HepG2 (cell line): Measurements from ENCODE around the gene NSD1. TPM values are rescaled to one million over a fixed set of nuclear protein-coding genes. Genes with fewer than 3 reads are reported as not detected.

Experiments
- ARID4A ChIP-seq: sonication (generic); formaldehyde crosslinking; IDR thresholded peaks from 2 replicates; pipeline ENCODE4 v1.5.0; 2020; ENCODE audit warnings: mild to moderate bottlenecking, missing genetic modification reagents, borderline replicate concordance
- BHLHE40 ChIP-seq: IDR thresholded peaks from 2 replicates; pipeline ENCODE4 v1.6.1; 2011; ENCODE audit warnings: low read length, improper control_type of control experiment
- CENPX ChIP-seq: sonication (generic); formaldehyde crosslinking; IDR thresholded peaks from 2 replicates; pipeline ENCODE4 v1.9.0; 2021; ENCODE audit warnings: mild to moderate bottlenecking, missing genetic modification reagents, moderate library complexity
- GZF1 ChIP-seq: sonication (generic); formaldehyde crosslinking; IDR thresholded peaks from 2 replicates; pipeline ENCODE4 v1.5.1; 2020; ENCODE audit warnings: mild to moderate bottlenecking, missing genetic modification reagents
- HNRNPLL ChIP-seq: fragments of 200-400 bp; formaldehyde crosslinking; IDR thresholded peaks from 2 replicates; pipeline ENCODE4 v1.6.1; 2017; ENCODE audit warnings: mild to moderate bottlenecking, low read depth, low read length; ENCODE audit not compliant: poor library complexity, severe bottlenecking
- SALL1 ChIP-seq: sonication (generic); formaldehyde crosslinking; IDR thresholded peaks from 2 replicates; pipeline ENCODE4 v1.8.0; 2022; ENCODE audit warnings: mild to moderate bottlenecking, missing genetic modification reagents
- ZNF205 ChIP-seq: IDR thresholded peaks from 2 replicates; pipeline ENCODE4 v1.6.1; 2018; ENCODE audit warnings: missing biosample characterization, missing genetic modification reagents
- ZNF24 ChIP-seq: fragments of 450-650 bp; IDR thresholded peaks from 2 replicates; pipeline ENCODE4 v1.6.1; 2017; ENCODE audit warnings: antibody characterized with exemption, mild to moderate bottlenecking
- ZNF343 ChIP-seq: sonication (generic); formaldehyde crosslinking; IDR thresholded peaks from 2 replicates; pipeline ENCODE4 v1.4.0; 2020; ENCODE audit warnings: mild to moderate bottlenecking, missing genetic modification reagents
- polyA plus RNA-seq, 8 experiments: library from polyadenylated mRNA; depleted of rRNA in 3 of 8; stranded (reverse) in 7 of 8; unstranded in 1 of 8; fragments of >200 nt; fragmentation: Illumina TruSeq in 4 of 8; extraction: Trizol in 4 of 8; gene quantifications; 2 replicates each; pipeline versions ENCODE4 v1.2.1 to v1.2.3, GENCODE V29; 2011 to 2016; ENCODE audit warnings: low read depth in 4 of 8, missing spikeins in 1 of 8, mixed read lengths in 1 of 8; ENCODE audit not compliant: insufficient read depth in 1 of 8
- total RNA-seq, 5 experiments: library from RNA; depleted of rRNA; stranded (reverse); fragments of >200 nt; fragmentation: Illumina TruSeq; extraction: Trizol; gene quantifications; 2 replicates each; pipeline ENCODE4 v1.2.3, GENCODE V29; 2016; ENCODE audit warnings: low read depth in 1 of 5
- TF ChIP-seq, protein P1 (sequence below): sonication (generic); formaldehyde crosslinking; IDR thresholded peaks from 2 replicates; pipeline ENCODE4 v1.5.0; 2020; ENCODE audit warnings: mild to moderate bottlenecking, missing genetic modification reagents
- TF ChIP-seq, protein P2 (sequence below): sonication (generic); formaldehyde crosslinking; IDR thresholded peaks from 2 replicates; pipeline ENCODE4 v1.5.0; 2020; ENCODE audit warnings: mild to moderate bottlenecking, missing genetic modification reagents, moderate library complexity
- TF ChIP-seq, protein P3 (sequence below): IDR thresholded peaks from 2 replicates; pipeline ENCODE4 v1.6.1; 2016; ENCODE audit warnings: missing compliant biosample characterization, missing genetic modification reagents, borderline replicate concordance

The NSD1 gene
- total and polyA plus RNA-seq, 2 of the 13 experiments (the other 11 are each of a cell fraction or from before 2014, with no cell fraction given) = 0.01 to 0.09 TPM

DNA sequence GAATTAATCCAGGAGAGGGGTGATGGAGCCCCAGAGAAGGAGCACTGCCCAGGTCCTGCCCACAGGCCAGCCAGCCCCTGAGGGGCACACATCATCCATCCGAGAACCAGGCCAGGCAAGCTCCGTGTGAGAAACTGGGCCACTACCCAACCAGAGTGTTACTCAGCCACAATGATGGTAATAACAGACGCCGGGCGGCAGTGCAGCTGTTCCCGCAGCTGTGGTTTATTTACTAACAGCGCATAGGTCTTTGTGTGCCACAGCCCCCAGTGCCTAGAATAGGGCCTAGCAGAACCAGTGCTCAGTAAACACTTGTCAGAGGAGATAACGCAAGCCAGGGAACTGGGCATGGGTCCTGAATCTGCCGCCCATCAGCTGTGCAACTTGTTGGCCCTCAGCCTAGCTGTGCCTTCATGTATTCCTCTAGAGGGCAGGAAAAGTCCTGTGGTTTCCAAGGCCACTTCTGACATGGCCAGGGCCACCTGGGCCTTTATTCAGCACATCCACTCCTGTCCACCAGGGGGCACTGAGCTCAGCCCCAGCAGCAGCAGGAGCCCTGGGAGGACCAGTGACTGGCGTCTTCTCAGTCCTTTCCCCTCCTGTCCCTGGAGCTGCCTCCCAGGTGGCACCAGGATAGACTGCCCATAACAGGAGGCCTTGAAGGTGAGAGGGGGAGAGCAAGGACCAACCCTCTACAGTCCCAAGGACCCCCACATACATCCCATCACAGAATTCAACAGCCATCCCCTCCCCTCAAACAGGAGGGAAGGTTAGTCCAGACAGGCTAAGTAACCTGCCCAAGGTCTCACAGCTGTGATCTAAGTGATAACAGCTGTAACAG lies 176.0 kb downstream of the NSD1 start (continued):
- TF ChIP-seq CENPX (CRISPR knock-in tag) = no peak
- TF ChIP-seq GZF1 (CRISPR knock-in tag) = no peak
- TF ChIP-seq, protein P1, sequence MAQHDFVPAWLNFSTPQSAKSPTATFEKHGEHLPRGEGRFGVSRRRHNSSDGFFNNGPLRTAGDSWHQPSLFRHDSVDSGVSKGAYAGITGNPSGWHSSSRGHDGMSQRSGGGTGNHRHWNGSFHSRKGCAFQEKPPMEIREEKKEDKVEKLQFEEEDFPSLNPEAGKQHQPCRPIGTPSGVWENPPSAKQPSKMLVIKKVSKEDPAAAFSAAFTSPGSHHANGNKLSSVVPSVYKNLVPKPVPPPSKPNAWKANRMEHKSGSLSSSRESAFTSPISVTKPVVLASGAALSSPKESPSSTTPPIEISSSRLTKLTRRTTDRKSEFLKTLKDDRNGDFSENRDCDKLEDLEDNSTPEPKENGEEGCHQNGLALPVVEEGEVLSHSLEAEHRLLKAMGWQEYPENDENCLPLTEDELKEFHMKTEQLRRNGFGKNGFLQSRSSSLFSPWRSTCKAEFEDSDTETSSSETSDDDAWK = no peak
- TF ChIP-seq SALL1 (CRISPR knock-in tag) = peak; percentile 51; the same call in 1 of the 2 replicates
- no peak for TF ChIP-seq BHLHE40
- TF ChIP-seq ZNF24 = no peak
- TF ChIP-seq, protein P2, sequence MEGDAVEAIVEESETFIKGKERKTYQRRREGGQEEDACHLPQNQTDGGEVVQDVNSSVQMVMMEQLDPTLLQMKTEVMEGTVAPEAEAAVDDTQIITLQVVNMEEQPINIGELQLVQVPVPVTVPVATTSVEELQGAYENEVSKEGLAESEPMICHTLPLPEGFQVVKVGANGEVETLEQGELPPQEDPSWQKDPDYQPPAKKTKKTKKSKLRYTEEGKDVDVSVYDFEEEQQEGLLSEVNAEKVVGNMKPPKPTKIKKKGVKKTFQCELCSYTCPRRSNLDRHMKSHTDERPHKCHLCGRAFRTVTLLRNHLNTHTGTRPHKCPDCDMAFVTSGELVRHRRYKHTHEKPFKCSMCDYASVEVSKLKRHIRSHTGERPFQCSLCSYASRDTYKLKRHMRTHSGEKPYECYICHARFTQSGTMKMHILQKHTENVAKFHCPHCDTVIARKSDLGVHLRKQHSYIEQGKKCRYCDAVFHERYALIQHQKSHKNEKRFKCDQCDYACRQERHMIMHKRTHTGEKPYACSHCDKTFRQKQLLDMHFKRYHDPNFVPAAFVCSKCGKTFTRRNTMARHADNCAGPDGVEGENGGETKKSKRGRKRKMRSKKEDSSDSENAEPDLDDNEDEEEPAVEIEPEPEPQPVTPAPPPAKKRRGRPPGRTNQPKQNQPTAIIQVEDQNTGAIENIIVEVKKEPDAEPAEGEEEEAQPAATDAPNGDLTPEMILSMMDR (CRISPR knock-in tag) = peak; percentile 95
- peak; percentile 61; the same call in 1 of the 2 replicates for TF ChIP-seq ARID4A (CRISPR knock-in tag)
- TF ChIP-seq HNRNPLL = no peak
- TF ChIP-seq ZNF343 (CRISPR knock-in tag) = no peak
- TF ChIP-seq, protein P3, sequence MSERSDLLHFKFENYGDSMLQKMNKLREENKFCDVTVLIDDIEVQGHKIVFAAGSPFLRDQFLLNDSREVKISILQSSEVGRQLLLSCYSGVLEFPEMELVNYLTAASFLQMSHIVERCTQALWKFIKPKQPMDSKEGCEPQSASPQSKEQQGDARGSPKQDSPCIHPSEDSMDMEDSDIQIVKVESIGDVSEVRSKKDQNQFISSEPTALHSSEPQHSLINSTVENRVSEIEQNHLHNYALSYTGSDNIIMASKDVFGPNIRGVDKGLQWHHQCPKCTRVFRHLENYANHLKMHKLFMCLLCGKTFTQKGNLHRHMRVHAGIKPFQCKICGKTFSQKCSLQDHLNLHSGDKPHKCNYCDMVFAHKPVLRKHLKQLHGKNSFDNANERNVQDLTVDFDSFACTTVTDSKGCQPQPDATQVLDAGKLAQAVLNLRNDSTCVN (CRISPR knock-in tag) = no peak
- TF ChIP-seq ZNF205 = no peak
